Vagina (tissue), 2 donors: ENCODE results near the gene SETBP1. TPM values are rescaled to one million over a fixed set of nuclear protein-coding genes. Genes with fewer than 3 reads are reported as not detected.

ENCODE experiments used
- DNase-seq, 2 donors: peaks; one replicate each; pipeline ENCODE4 v3.0.0-alpha.2; 2017; ENCODE audit errors: extremely low spot score in 2 of 2
- H3K27ac ChIP-seq: fragments of 200-600 bp; sonication (generic); one replicate; pipeline ENCODE4 v1.5.1; 2019
- H3K27me3 ChIP-seq: fragments of 200-600 bp; sonication (generic); one replicate; pipeline ENCODE4 v1.5.1; 2019
- H3K36me3 ChIP-seq, 2 donors: fragments of 200-600 bp; sonication (generic); one replicate each; pipeline ENCODE4 v1.5.1; 2017 to 2019
- H3K4me1 ChIP-seq: fragments of 200-600 bp; sonication (generic); one replicate; pipeline ENCODE4 v1.5.1; 2019
- H3K4me3 ChIP-seq, 2 donors: fragments of 200-600 bp; sonication (generic); 1 replicate in 1 of 2; 2 replicates in 1 of 2; pipeline ENCODE4 v1.5.1; 2016 to 2019
- H3K9me3 ChIP-seq: fragments of 200-600 bp; sonication (generic); one replicate; pipeline ENCODE4 v1.5.1; 2019
- POLR2A ChIP-seq, 2 donors: fragments of 450-650 bp; IDR thresholded peaks; one replicate each; pipeline ENCODE4 v1.6.1; 2017; ENCODE audit warnings: antibody characterized with exemption in 2 of 2, mild to moderate bottlenecking in 2 of 2, moderate library complexity in 2 of 2
- POLR2AphosphoS5 ChIP-seq, 2 donors: sonication (generic); formaldehyde crosslinking; IDR thresholded peaks; one replicate each; pipeline ENCODE4 v1.9.0; 2017; ENCODE audit warnings: antibody characterized with exemption in 2 of 2, mild to moderate bottlenecking in 2 of 2, low read depth in 1 of 2; ENCODE audit not compliant: insufficient read depth in 1 of 2
- intact Hi-C: fragments of 100-400 bp; cut with DNase I; formaldehyde crosslinking; loops from one replicate; pipeline ENCODE4 v1.15.1; 2023
- total RNA-seq: library from RNA; depleted of rRNA; stranded (reverse); fragments of >200 nt; gene quantifications from one replicate; pipeline ENCODE4 v1.2.3, GENCODE V29; 2016
- TF ChIP-seq, protein P1 (sequence below), 3 experiments: fragments of 450-650 bp in 2 of 3; fragments of 200-600 bp in 1 of 3; sonication (generic) in 1 of 3; IDR thresholded peaks; one replicate each; pipeline ENCODE4 v1.5.1; 2017 to 2019; ENCODE audit warnings: antibody characterized with exemption in 3 of 3, mild to moderate bottlenecking in 2 of 3, moderate library complexity in 2 of 3

SETBP1 gene
- total RNA-seq, 1 donor from 2014 or later, result 38.1 TPM

DNA sequence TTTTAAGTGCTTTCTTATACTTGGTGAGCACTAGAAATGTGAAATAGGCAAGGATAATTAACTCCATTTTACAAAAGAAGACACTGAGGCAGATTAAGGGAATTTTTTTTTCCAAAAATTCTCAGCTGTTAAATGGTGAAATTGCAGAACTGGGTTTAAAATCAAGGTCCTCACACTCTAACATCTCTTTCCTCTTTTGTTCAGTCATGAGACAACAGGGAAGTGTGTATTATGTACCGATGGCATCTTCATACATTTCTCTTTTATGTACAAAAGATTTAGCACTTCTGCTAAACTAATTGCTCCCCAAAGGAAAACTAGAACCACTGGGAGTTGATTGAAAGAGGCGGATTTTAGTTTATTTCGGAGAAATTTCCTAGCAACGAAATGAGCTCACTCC, 203.0 kb downstream of the SETBP1 start:
- DNase-seq, result no peak
- Histone ChIP-seq H3K4me3 (no peak overlapping the region), H3K36me3 (no peaks in the 10 kb centered on the region), H3K9me3 (no peaks in the 10 kb centered on the region), H3K27ac (no peak overlapping the region), H3K27me3 (no peaks in the 10 kb centered on the region), H3K4me1 (peaks cover 19% of the 10 kb centered on the region)
- intact Hi-C loops, result no loop called here
- TF ChIP-seq POLR2A (IDR thresholded peaks at IDR 0.05) (no peak), POLR2AphosphoS5 (IDR thresholded peaks at IDR 0.05; ENCODE audit: insufficient read depth in 1 of 2, low read depth in 1 of 2) (no peak)
- TF ChIP-seq, protein P1, sequence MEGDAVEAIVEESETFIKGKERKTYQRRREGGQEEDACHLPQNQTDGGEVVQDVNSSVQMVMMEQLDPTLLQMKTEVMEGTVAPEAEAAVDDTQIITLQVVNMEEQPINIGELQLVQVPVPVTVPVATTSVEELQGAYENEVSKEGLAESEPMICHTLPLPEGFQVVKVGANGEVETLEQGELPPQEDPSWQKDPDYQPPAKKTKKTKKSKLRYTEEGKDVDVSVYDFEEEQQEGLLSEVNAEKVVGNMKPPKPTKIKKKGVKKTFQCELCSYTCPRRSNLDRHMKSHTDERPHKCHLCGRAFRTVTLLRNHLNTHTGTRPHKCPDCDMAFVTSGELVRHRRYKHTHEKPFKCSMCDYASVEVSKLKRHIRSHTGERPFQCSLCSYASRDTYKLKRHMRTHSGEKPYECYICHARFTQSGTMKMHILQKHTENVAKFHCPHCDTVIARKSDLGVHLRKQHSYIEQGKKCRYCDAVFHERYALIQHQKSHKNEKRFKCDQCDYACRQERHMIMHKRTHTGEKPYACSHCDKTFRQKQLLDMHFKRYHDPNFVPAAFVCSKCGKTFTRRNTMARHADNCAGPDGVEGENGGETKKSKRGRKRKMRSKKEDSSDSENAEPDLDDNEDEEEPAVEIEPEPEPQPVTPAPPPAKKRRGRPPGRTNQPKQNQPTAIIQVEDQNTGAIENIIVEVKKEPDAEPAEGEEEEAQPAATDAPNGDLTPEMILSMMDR (IDR thresholded peaks at IDR 0.05), result no peak

DNA sequence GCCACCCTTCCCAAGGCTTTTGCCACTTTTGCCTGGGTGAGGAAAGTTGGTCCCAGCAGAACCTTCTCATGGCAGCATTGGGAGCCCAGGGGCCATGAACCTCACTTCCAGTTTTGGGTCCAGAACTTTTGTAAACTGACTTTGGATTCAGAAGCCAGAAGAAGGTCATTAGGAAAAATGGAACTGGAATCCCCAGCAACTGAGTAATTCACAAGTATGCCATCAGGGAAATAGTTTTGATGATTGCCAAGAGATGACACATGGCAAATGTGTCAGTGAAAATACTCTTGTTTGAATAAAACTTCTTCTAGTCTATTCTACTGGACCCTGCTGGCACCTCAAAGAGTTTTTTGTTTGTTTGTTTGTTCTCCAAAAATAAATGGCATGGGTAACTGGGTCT, 203.7 kb downstream of the SETBP1 start:
- Histone ChIP-seq H3K4me1 (peaks cover 27% of the 10 kb centered on the region), H3K27ac (no peak overlapping the region), H3K9me3 (no peaks in the 10 kb centered on the region), H3K36me3 (no peaks in the 10 kb centered on the region), H3K4me3 (no peak overlapping the region), H3K27me3 (no peaks in the 10 kb centered on the region)
- no peak for DNase-seq
- TF ChIP-seq POLR2AphosphoS5 (IDR thresholded peaks at IDR 0.05; ENCODE audit: insufficient read depth in 1 of 2, low read depth in 1 of 2) (no peak), POLR2A (IDR thresholded peaks at IDR 0.05) (no peak)
- TF ChIP-seq, protein P1 (IDR thresholded peaks at IDR 0.05), result no peak
- intact Hi-C loops, result no loop called here

DNA sequence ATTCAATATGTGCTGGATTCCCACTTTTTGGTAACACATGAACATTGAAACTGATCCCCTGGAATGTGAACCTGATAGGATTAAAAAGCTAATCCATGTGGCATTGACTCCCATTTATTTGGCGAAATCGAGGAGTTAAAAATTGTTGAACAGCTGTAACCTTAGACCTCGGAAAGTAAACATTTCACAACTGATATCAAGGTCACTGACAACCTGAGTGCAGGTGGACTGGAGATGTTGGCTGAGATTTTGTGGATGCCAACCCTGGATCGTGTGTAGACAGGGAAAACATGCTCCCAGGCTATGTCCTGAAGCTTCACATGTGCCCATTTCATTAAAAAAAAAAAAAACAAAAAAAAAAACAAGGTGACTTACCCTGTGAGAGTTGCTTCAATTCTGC, 204.8 kb downstream of the SETBP1 start:
- TF ChIP-seq POLR2A (IDR thresholded peaks at IDR 0.05), result no peak
- TF ChIP-seq, protein P1 (IDR thresholded peaks at IDR 0.05), result no peak
- TF ChIP-seq POLR2AphosphoS5 (IDR thresholded peaks at IDR 0.05; ENCODE audit: insufficient read depth in 1 of 2, low read depth in 1 of 2), result no peak
- Histone ChIP-seq H3K4me1 (peaks cover 29% of the 10 kb centered on the region), H3K27ac (no peak overlapping the region), H3K4me3 (no peak overlapping the region), H3K36me3 (no peaks in the 10 kb centered on the region), H3K9me3 (no peaks in the 10 kb centered on the region), H3K27me3 (no peaks in the 10 kb centered on the region)
- no peak for DNase-seq
- intact Hi-C loops, result no loop called here

DNA sequence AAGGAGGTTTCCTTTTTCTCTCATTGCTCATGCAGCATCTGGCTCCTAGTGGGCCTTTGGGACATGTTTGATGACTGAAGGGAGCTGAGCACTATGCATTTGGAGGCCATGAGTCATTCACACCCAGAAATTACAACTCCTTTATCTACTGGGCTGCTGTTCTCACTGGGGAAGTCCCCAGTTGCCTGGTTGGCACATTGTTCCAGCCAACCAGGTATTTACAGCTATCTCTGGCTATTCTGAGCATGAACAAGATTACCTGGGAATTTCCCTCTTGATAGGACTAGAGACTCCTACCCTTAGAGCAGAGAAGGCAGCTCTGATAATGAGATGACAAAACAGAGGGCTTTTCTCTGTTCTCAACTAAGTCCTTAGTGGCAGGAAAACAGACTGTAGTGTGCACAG, 206.5 kb downstream of the SETBP1 start:
- DNase-seq, result no peak
- no peak for TF ChIP-seq POLR2A (IDR thresholded peaks at IDR 0.05)
- TF ChIP-seq POLR2AphosphoS5 (IDR thresholded peaks at IDR 0.05; ENCODE audit: insufficient read depth in 1 of 2, low read depth in 1 of 2), result no peak
- TF ChIP-seq, protein P1 (IDR thresholded peaks at IDR 0.05), result no peak
- peaks cover 29% of the 10 kb centered on the region for H3K4me1 ChIP-seq
- no peak overlapping the region for H3K4me3 ChIP-seq
- no peaks in the 10 kb centered on the region for H3K9me3 ChIP-seq
- H3K27ac ChIP-seq, result peak overlapping the region; percentile 49
- intact Hi-C loops, result no loop called here
- no peaks in the 10 kb centered on the region for H3K27me3 ChIP-seq
- no peaks in the 10 kb centered on the region for H3K36me3 ChIP-seq

DNA sequence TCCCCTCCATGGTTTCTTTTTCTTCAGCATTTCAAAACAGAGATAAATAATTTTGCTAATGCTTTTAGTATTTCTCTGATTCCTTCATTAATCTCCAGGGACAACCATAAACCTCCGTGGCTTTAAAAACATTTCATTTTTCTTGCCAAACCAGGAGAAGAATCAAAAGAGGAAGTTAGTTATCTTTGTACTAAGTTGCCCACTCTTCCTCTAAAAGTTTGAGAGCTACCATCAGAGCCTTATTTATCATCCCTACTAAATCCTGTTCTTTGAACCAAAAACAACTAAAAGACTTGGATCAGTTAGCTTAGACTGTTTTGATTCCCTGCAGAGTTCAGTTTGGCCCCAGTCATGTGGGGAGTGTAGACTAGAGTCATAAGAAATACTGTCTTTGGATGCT, 208.4 kb downstream of the SETBP1 start:
- H3K4me1 ChIP-seq, result peaks cover 29% of the 10 kb centered on the region
- H3K36me3 ChIP-seq, result no peaks in the 10 kb centered on the region
- peak overlapping the region; percentile 49 for H3K27ac ChIP-seq
- no peaks in the 10 kb centered on the region for H3K27me3 ChIP-seq
- DNase-seq, result no peak
- TF ChIP-seq, protein P1 (IDR thresholded peaks at IDR 0.05), result no peak
- no peak for TF ChIP-seq POLR2A (IDR thresholded peaks at IDR 0.05)
- no peak for TF ChIP-seq POLR2AphosphoS5 (IDR thresholded peaks at IDR 0.05; ENCODE audit: insufficient read depth in 1 of 2, low read depth in 1 of 2)
- no peak overlapping the region for H3K4me3 ChIP-seq
- intact Hi-C loops, result no loop called here
- no peaks in the 10 kb centered on the region for H3K9me3 ChIP-seq
